K562 (cell line): ENCODE results near the gene TYRO3. TPM values are rescaled to one million over a fixed set of nuclear protein-coding genes. Genes with fewer than 3 reads are reported as not detected.

Experiments
- CEBPG ChIP-seq, 3 experiments: fragments of 200-800 bp in 1 of 3; sonication (Bioruptor generic) in 1 of 3; sonication (generic) in 1 of 3; formaldehyde crosslinking in 1 of 3; IDR thresholded peaks in 2 of 3; conservative IDR thresholded peaks in 1 of 3; 2 replicates each; pipeline versions ENCODE4 v1.6.1 to v1.8.0; 2016 to 2022; ENCODE audit warnings: missing compliant biosample characterization in 2 of 3, missing genetic modification characterization in 2 of 3, mild to moderate bottlenecking in 1 of 3, missing genetic modification reagents in 1 of 3
- FIP1L1 ChIP-seq: fragments of 200-400 bp; formaldehyde crosslinking; IDR thresholded peaks from 2 replicates; pipeline ENCODE4 v1.6.1; 2018; ENCODE audit warnings: mild to moderate bottlenecking, low read depth, low read length; ENCODE audit not compliant: poor library complexity, severe bottlenecking
- GTF2E2 ChIP-seq: fragments of 200-800 bp; sonication (Bioruptor generic); IDR thresholded peaks from 2 replicates; pipeline ENCODE4 v1.6.1; 2016; ENCODE audit warnings: missing genetic modification characterization, missing compliant biosample characterization
- KAT2B ChIP-seq: IDR thresholded peaks from one replicate; pipeline ENCODE4 v1.6.1; 2012; ENCODE audit warnings: low read depth, mild to moderate bottlenecking, control low read depth, inconsistent platforms, low read length, moderate library complexity
- NFRKB ChIP-seq: fragments of 450-650 bp; IDR thresholded peaks from 2 replicates; pipeline ENCODE4 v1.6.1; 2016; ENCODE audit warnings: low read depth
- ZC3H4 ChIP-seq: sonication (generic); formaldehyde crosslinking; IDR thresholded peaks from 2 replicates; pipeline ENCODE4 v1.9.0; 2021; ENCODE audit warnings: missing genetic modification reagents, borderline replicate concordance
- ZNF79 ChIP-seq: fragments of 250-450 bp; sonication (Bioruptor Pico); IDR thresholded peaks from 2 replicates; pipeline ENCODE4 v1.4.0; 2020; ENCODE audit warnings: low read depth, mild to moderate bottlenecking, moderate library complexity
- polyA plus RNA-seq, 8 experiments: library from polyadenylated mRNA; depleted of rRNA in 4 of 8; stranded (reverse) in 5 of 8; unstranded in 3 of 8; fragments of >200 nt; fragmentation: Nextera tagmentation in 2 of 8; fragmentation: Illumina TruSeq in 1 of 8; extraction: Ambion mirVana in 2 of 8; extraction: Trizol in 1 of 8; gene quantifications; 2 replicates each; pipeline versions ENCODE4 v1.2.1 to v1.2.3, GENCODE V29; 2011 to 2014; ENCODE audit warnings: inconsistent platforms in 1 of 8, missing spikeins in 1 of 8
- total RNA-seq, 7 experiments: library from RNA; depleted of rRNA in 6 of 7; stranded (reverse); fragments of >200 nt in 6 of 7; fragmentation: Illumina TruSeq in 2 of 7; extraction: Trizol in 2 of 7; gene quantifications; 2 replicates each; pipeline versions ENCODE4 v1.2.1 to v1.2.3, GENCODE V29; 2011 to 2021; ENCODE audit warnings: low replicate concordance in 1 of 7
- TF ChIP-seq, protein P1 (sequence below): fragments of 450-650 bp; IDR thresholded peaks from 2 replicates; pipeline ENCODE4 v1.7.0; 2016; ENCODE audit warnings: borderline replicate concordance
- TF ChIP-seq, protein P2 (sequence below): fragments of 250-450 bp; sonication (Bioruptor Pico); IDR thresholded peaks from 2 replicates; pipeline ENCODE4 v1.8.0; 2022; ENCODE audit warnings: inconsistent platforms
- TF ChIP-seq, protein P3 (sequence below): fragments of 450-650 bp; IDR thresholded peaks from 2 replicates; pipeline ENCODE4 v1.7.1; 2018; ENCODE audit warnings: mild to moderate bottlenecking, low read depth; ENCODE audit not compliant: partially characterized antibody
- TF ChIP-seq, protein P4 (sequence below): fragments of 450-650 bp; IDR thresholded peaks from one replicate; pipeline ENCODE4 v1.6.1; 2018; ENCODE audit warnings: mild to moderate bottlenecking, moderate library complexity; ENCODE audit not compliant: partially characterized antibody
- TF ChIP-seq, protein P5 (sequence below), 2 experiments: fragments of 450-650 bp; conservative IDR thresholded peaks; 2 replicates each; pipeline ENCODE4 v1.6.1; 2017; ENCODE audit warnings: mild to moderate bottlenecking in 2 of 2, moderate library complexity in 2 of 2
- TF ChIP-seq, protein P6 (sequence below): sonication (generic); formaldehyde crosslinking; IDR thresholded peaks from 2 replicates; pipeline ENCODE4 v1.8.1; 2023; ENCODE audit warnings: mild to moderate bottlenecking, missing genetic modification reagents

TYRO3 gene
- total and polyA plus RNA-seq, 9 of the 15 experiments (the other 6 are each of a cell fraction or from before 2014, with no cell fraction given), result 2.6 to 39.6 (median 18.6) TPM

DNA sequence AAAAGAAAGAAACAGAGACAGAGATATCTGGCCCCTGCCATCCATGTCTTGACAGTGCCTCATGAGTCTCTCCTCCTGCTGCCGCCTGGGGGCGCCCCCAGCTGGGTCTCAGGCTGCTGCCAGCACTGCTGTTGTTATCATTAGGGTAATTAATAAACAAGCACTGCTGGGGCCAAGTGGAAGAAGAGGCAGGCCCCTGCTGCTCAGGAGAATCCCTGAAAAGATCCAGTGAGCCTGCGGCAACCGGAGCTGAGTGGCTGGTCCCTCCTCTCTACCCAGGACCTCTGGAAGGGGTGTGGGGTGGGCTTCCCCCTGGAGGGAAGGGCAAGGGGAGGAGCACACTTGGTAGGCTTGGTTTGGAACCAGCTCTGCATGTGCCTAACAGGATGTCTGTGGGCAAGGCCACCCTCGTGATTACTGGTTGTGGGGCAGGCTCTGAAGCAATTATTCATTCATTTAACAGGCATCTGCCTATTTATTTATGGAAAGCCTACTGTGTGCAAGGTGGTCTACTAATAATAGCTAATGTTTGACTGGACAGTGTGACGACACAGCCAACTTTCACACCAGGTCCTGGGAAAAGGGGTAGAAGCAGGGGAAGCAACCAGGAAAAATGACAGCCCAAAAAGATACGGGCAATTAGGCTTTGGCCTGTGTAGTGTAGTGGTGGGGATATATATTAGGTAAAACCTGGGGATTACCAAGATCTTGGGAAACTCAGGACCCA, 1.2 kb upstream of the TYRO3 start (continued):
- no peak for TF ChIP-seq NFRKB
- TF ChIP-seq GTF2E2 (tag), result no peak
- TF ChIP-seq, protein P1, sequence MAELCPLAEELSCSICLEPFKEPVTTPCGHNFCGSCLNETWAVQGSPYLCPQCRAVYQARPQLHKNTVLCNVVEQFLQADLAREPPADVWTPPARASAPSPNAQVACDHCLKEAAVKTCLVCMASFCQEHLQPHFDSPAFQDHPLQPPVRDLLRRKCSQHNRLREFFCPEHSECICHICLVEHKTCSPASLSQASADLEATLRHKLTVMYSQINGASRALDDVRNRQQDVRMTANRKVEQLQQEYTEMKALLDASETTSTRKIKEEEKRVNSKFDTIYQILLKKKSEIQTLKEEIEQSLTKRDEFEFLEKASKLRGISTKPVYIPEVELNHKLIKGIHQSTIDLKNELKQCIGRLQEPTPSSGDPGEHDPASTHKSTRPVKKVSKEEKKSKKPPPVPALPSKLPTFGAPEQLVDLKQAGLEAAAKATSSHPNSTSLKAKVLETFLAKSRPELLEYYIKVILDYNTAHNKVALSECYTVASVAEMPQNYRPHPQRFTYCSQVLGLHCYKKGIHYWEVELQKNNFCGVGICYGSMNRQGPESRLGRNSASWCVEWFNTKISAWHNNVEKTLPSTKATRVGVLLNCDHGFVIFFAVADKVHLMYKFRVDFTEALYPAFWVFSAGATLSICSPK, result no peak
- TF ChIP-seq ZNF79 (CRISPR knock-in tag), result no peak
- TF ChIP-seq, protein P2, sequence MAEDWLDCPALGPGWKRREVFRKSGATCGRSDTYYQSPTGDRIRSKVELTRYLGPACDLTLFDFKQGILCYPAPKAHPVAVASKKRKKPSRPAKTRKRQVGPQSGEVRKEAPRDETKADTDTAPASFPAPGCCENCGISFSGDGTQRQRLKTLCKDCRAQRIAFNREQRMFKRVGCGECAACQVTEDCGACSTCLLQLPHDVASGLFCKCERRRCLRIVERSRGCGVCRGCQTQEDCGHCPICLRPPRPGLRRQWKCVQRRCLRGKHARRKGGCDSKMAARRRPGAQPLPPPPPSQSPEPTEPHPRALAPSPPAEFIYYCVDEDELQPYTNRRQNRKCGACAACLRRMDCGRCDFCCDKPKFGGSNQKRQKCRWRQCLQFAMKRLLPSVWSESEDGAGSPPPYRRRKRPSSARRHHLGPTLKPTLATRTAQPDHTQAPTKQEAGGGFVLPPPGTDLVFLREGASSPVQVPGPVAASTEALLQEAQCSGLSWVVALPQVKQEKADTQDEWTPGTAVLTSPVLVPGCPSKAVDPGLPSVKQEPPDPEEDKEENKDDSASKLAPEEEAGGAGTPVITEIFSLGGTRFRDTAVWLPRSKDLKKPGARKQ (CRISPR knock-in tag), result no peak
- TF ChIP-seq KAT2B, result no peak
- TF ChIP-seq, protein P3, sequence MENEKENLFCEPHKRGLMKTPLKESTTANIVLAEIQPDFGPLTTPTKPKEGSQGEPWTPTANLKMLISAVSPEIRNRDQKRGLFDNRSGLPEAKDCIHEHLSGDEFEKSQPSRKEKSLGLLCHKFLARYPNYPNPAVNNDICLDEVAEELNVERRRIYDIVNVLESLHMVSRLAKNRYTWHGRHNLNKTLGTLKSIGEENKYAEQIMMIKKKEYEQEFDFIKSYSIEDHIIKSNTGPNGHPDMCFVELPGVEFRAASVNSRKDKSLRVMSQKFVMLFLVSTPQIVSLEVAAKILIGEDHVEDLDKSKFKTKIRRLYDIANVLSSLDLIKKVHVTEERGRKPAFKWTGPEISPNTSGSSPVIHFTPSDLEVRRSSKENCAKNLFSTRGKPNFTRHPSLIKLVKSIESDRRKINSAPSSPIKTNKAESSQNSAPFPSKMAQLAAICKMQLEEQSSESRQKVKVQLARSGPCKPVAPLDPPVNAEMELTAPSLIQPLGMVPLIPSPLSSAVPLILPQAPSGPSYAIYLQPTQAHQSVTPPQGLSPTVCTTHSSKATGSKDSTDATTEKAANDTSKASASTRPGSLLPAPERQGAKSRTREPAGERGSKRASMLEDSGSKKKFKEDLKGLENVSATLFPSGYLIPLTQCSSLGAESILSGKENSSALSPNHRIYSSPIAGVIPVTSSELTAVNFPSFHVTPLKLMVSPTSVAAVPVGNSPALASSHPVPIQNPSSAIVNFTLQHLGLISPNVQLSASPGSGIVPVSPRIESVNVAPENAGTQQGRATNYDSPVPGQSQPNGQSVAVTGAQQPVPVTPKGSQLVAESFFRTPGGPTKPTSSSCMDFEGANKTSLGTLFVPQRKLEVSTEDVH, result no peak
- TF ChIP-seq, protein P4, sequence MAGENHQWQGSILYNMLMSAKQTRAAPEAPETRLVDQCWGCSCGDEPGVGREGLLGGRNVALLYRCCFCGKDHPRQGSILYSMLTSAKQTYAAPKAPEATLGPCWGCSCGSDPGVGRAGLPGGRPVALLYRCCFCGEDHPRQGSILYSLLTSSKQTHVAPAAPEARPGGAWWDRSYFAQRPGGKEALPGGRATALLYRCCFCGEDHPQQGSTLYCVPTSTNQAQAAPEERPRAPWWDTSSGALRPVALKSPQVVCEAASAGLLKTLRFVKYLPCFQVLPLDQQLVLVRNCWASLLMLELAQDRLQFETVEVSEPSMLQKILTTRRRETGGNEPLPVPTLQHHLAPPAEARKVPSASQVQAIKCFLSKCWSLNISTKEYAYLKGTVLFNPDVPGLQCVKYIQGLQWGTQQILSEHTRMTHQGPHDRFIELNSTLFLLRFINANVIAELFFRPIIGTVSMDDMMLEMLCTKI, result no peak
- TF ChIP-seq ZC3H4 (CRISPR knock-in tag), result no peak
- no peak for TF ChIP-seq FIP1L1
- TF ChIP-seq, protein P5, sequence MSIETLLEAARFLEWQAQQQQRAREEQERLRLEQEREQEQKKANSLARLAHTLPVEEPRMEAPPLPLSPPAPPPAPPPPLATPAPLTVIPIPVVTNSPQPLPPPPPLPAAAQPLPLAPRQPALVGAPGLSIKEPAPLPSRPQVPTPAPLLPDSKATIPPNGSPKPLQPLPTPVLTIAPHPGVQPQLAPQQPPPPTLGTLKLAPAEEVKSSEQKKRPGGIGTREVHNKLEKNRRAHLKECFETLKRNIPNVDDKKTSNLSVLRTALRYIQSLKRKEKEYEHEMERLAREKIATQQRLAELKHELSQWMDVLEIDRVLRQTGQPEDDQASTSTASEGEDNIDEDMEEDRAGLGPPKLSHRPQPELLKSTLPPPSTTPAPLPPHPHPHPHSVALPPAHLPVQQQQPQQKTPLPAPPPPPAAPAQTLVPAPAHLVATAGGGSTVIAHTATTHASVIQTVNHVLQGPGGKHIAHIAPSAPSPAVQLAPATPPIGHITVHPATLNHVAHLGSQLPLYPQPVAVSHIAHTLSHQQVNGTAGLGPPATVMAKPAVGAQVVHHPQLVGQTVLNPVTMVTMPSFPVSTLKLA (conservative IDR thresholded peaks at IDR 0.05), result peak; percentile 35 to 45; a peak in 1 of 4 replicates
- TF ChIP-seq, protein P6, sequence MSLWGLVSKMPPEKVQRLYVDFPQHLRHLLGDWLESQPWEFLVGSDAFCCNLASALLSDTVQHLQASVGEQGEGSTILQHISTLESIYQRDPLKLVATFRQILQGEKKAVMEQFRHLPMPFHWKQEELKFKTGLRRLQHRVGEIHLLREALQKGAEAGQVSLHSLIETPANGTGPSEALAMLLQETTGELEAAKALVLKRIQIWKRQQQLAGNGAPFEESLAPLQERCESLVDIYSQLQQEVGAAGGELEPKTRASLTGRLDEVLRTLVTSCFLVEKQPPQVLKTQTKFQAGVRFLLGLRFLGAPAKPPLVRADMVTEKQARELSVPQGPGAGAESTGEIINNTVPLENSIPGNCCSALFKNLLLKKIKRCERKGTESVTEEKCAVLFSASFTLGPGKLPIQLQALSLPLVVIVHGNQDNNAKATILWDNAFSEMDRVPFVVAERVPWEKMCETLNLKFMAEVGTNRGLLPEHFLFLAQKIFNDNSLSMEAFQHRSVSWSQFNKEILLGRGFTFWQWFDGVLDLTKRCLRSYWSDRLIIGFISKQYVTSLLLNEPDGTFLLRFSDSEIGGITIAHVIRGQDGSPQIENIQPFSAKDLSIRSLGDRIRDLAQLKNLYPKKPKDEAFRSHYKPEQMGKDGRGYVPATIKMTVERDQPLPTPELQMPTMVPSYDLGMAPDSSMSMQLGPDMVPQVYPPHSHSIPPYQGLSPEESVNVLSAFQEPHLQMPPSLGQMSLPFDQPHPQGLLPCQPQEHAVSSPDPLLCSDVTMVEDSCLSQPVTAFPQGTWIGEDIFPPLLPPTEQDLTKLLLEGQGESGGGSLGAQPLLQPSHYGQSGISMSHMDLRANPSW (CRISPR knock-in tag), result no peak
- no peak for TF ChIP-seq CEBPG (CRISPR knock-in tag; IDR thresholded peaks at IDR 0.05)
- TF ChIP-seq CEBPG (tag; conservative IDR thresholded peaks at IDR 0.05 in 1 of 2, IDR thresholded peaks at IDR 0.05 in 1 of 2), result no peak
